CD14-positive monocyte (primary cell): ENCODE data around the gene FMR1NB. TPM values are rescaled to one million over a fixed set of nuclear protein-coding genes. Genes with fewer than 3 reads are reported as not detected.

ENCODE experiments used
- DNase-seq, 3 donors: peaks; one replicate each; pipeline ENCODE4 v3.0.0-alpha.2; 2011 to 2022
- H2AFZ ChIP-seq: 2 replicates; pipeline ENCODE4 v1.6.0; 2012; ENCODE audit warnings: mild to moderate bottlenecking, low read depth, low read length, inconsistent platforms; ENCODE audit not compliant: insufficient read depth, poor library complexity, severe bottlenecking
- H3K27ac ChIP-seq, 2 donors: 1 replicate in 1 of 2; 2 replicates in 1 of 2; pipeline ENCODE4 v1.5.1; 2012 to 2013; ENCODE audit warnings: low read length in 2 of 2, control low read depth in 1 of 2, inconsistent platforms in 1 of 2, low read depth in 1 of 2, mild to moderate bottlenecking in 1 of 2
- H3K27me3 ChIP-seq, 2 donors: one replicate each; pipeline versions ENCODE4 v1.6.0 to v1.6.1; 2011 to 2013; ENCODE audit warnings: low read length in 2 of 2; ENCODE audit not compliant: control insufficient read depth in 2 of 2, insufficient read depth in 2 of 2
- H3K36me3 ChIP-seq, 2 donors: replicated peaks in 1 of 2; 1 replicate in 1 of 2; 2 replicates in 1 of 2; pipeline versions ENCODE4 v1.5.1 to v1.6.1; 2012 to 2013; ENCODE audit warnings: low read length in 2 of 2, control low read depth in 1 of 2, inconsistent platforms in 1 of 2, mild to moderate bottlenecking in 1 of 2; ENCODE audit not compliant: insufficient read depth in 2 of 2, control insufficient read depth in 1 of 2
- H3K4me1 ChIP-seq, 2 donors: 1 replicate in 1 of 2; 2 replicates in 1 of 2; pipeline versions ENCODE4 v1.5.1 to v1.6.1; 2012 to 2013; ENCODE audit warnings: low read length in 2 of 2, control low read depth in 1 of 2, inconsistent platforms in 1 of 2, mild to moderate bottlenecking in 1 of 2, moderate library complexity in 1 of 2; ENCODE audit not compliant: insufficient read depth in 2 of 2, control insufficient read depth in 1 of 2
- H3K4me2 ChIP-seq: replicated peaks from 2 replicates; pipeline ENCODE3; 2012; ENCODE audit warnings: low read length, moderate library complexity, mild to moderate bottlenecking; ENCODE audit not compliant: poor library complexity, severe bottlenecking; ENCODE audit errors: extremely low read depth
- H3K4me3 ChIP-seq, 3 experiments: fragments of 200-600 bp in 1 of 3; sonication (generic) in 1 of 3; replicated peaks in 1 of 3; 1 replicate in 2 of 3; 2 replicates in 1 of 3; pipeline ENCODE4 v1.5.1; 2011 to 2013; ENCODE audit warnings: low read length in 3 of 3, mild to moderate bottlenecking in 3 of 3, control low read depth in 2 of 3, low read depth in 2 of 3, inconsistent platforms in 1 of 3, moderate library complexity in 1 of 3
- H3K79me2 ChIP-seq: 2 replicates; pipeline ENCODE4 v1.6.0; 2012; ENCODE audit warnings: mild to moderate bottlenecking, control low read depth, inconsistent platforms, low read length, moderate library complexity; ENCODE audit not compliant: insufficient read depth
- H3K9ac ChIP-seq: 2 replicates; pipeline ENCODE4 v1.6.0; 2017; ENCODE audit warnings: low read length, mild to moderate bottlenecking; ENCODE audit not compliant: insufficient read depth, poor library complexity, severe bottlenecking
- H3K9me3 ChIP-seq, 2 donors: replicated peaks in 1 of 2; 1 replicate in 1 of 2; 2 replicates in 1 of 2; pipeline versions ENCODE4 v1.5.1 to v1.6.1; 2012 to 2013; ENCODE audit warnings: low read length in 2 of 2, control low read depth in 1 of 2; ENCODE audit not compliant: control insufficient read depth in 1 of 2, insufficient read depth in 1 of 2
- H4K20me1 ChIP-seq: 2 replicates; pipeline ENCODE4 v1.6.0; 2012; ENCODE audit warnings: mild to moderate bottlenecking, low read length, control low read depth, moderate library complexity; ENCODE audit not compliant: insufficient read depth
- H3K27ac Mint-ChIP-seq, 7 donors: one replicate each; pipeline ENCODE4 v1.8.0; 2020; ENCODE audit warnings: mild to moderate bottlenecking in 7 of 7, mixed read lengths in 7 of 7, moderate library complexity in 6 of 7, inconsistent platforms in 2 of 7
- H3K27me3 Mint-ChIP-seq, 3 donors: one replicate each; pipeline ENCODE4 v1.8.0; 2021 to 2022; ENCODE audit warnings: low read depth in 3 of 3, mild to moderate bottlenecking in 3 of 3, mixed read lengths in 3 of 3, moderate library complexity in 3 of 3, inconsistent platforms in 1 of 3
- H3K36me3 Mint-ChIP-seq, 2 donors: one replicate each; pipeline ENCODE4 v1.8.0; 2020; ENCODE audit warnings: mixed read lengths in 2 of 2, inconsistent platforms in 1 of 2, mild to moderate bottlenecking in 1 of 2
- H3K4me1 Mint-ChIP-seq: one replicate; pipeline ENCODE4 v1.8.0; 2020; ENCODE audit warnings: mild to moderate bottlenecking, mixed read lengths
- H3K4me3 Mint-ChIP-seq, 2 donors: one replicate each; pipeline ENCODE4 v1.8.0; 2020; ENCODE audit warnings: mild to moderate bottlenecking in 2 of 2, mixed read lengths in 2 of 2, moderate library complexity in 1 of 2
- H3K9me3 Mint-ChIP-seq, 7 donors: one replicate each; pipeline ENCODE4 v1.8.0; 2020 to 2022; ENCODE audit warnings: mixed read lengths in 7 of 7, mild to moderate bottlenecking in 6 of 7, moderate library complexity in 6 of 7, inconsistent platforms in 2 of 7
- CTCF ChIP-seq: fragments of 200-600 bp; IDR thresholded peaks from one replicate; pipeline ENCODE4 v1.8.0; 2022; ENCODE audit warnings: antibody characterized with exemption, mild to moderate bottlenecking
- WGBS: methylation state at CpG from one replicate; pipeline ENCODE4 v1.1.5; 2013; ENCODE audit warnings: missing lambda C conversion rate; ENCODE audit not compliant: insufficient coverage; 5-methylcytosine and 5-hydroxymethylcytosine counted together
- intact Hi-C, 2 donors: fragments of 100-400 bp; cut with micrococcal nuclease; formaldehyde crosslinking; loops; one replicate each; pipeline versions ENCODE4 v1.15.0 to v1.15.1; 2023
- polyA plus RNA-seq, 3 donors: library from polyadenylated mRNA; depleted of rRNA in 1 of 3; unstranded in 2 of 3; stranded (reverse) in 1 of 3; fragments of 300-500 nt in 2 of 3; fragments of >200 nt in 1 of 3; fragmentation: Illumina TruSeq in 2 of 3; gene quantifications; 1 replicate in 2 of 3; 2 replicates in 1 of 3; pipeline ENCODE4 v1.2.3, GENCODE V29; 2012 to 2021

Gene FMR1NB
- polyA plus RNA-seq, 3 donors = not detected

GRCh38 chrX:148043271-148043855 is 62.2 kb downstream of the FMR1NB start:
- H4K20me1 ChIP-seq = no peaks in the 10 kb centered on the region
- DNase-seq = peak; percentile 1 to 37 (median 2)
- WGBS = no CpG with 5 or more reads among the region's 2 CpGs
- H3K4me2 ChIP-seq = no peak overlapping the region
- intact Hi-C loops = loop anchor here in 1 of 2 donors (5.0 kb wide), 1 partner anchor 1429 kb away; no protein-coding TSS in a partner anchor
- H3K4me3 Mint-ChIP-seq = no peak overlapping the region
- no peak overlapping the region for H3K9ac ChIP-seq
- H3K27me3 Mint-ChIP-seq = peaks cover 0 to 3% (median 2%) of the 10 kb centered on the region in 3 donors
- no peaks in the 10 kb centered on the region for H3K9me3 ChIP-seq
- peaks cover 4% of the 10 kb centered on the region for H3K4me1 Mint-ChIP-seq
- H3K4me3 ChIP-seq = no peak overlapping the region
- no peaks in the 10 kb centered on the region for H3K36me3 Mint-ChIP-seq
- H3K27ac ChIP-seq = no peak overlapping the region
- no peaks in the 10 kb centered on the region for H3K27me3 ChIP-seq
- H3K27ac Mint-ChIP-seq = peak overlapping the region in 2 of 7 donors; percentile 15 to 37
- no peaks in the 10 kb centered on the region for H3K79me2 ChIP-seq
- no peaks in the 10 kb centered on the region for H3K36me3 ChIP-seq
- no peak overlapping the region for H2AFZ ChIP-seq
- no peak for TF ChIP-seq CTCF
- H3K9me3 Mint-ChIP-seq = no peaks in the 10 kb centered on the region
- H3K4me1 ChIP-seq = no peaks in the 10 kb centered on the region

- WGBS = 76% methylated on average over 2 of the region's 4 CpGs
- Mint-ChIP-seq H3K27ac (no peak overlapping the region), H3K4me3 (no peak overlapping the region), H3K36me3 (no peaks in the 10 kb centered on the region), H3K27me3 (peaks cover 0 to 4% (median 3%) of the 10 kb centered on the region in 3 donors), H3K4me1 (peaks cover 4% of the 10 kb centered on the region), H3K9me3 (no peaks in the 10 kb centered on the region)
- no peaks in the 10 kb centered on the region for H4K20me1 ChIP-seq
- H3K36me3 ChIP-seq = no peaks in the 10 kb centered on the region
- no peaks in the 10 kb centered on the region for H3K27me3 ChIP-seq
- no peaks in the 10 kb centered on the region for H3K9me3 ChIP-seq
- no peak for DNase-seq
- no peak overlapping the region for H2AFZ ChIP-seq
- TF ChIP-seq CTCF = no peak
- no peak overlapping the region for H3K9ac ChIP-seq
- H3K79me2 ChIP-seq = no peaks in the 10 kb centered on the region
- no peak overlapping the region for H3K4me3 ChIP-seq
- H3K4me2 ChIP-seq = no peak overlapping the region
- H3K4me1 ChIP-seq = no peaks in the 10 kb centered on the region
- no peak overlapping the region for H3K27ac ChIP-seq
- intact Hi-C loops = no loop called here
These were observed 66.1 kb downstream of the FMR1NB start for GRCh38 chrX:148047200-148047599.
